DND-41 (cell line): ENCODE data around the gene DYRK1B.

Experiments
- ATAC-seq: fragments of 200-7000 bp; cut with Tn5 transposase; 3 replicates; pipeline ENCODE4 v1.9.1; 2021; ENCODE audit warnings: low read depth; ENCODE audit not compliant: insufficient read depth
- DNase-seq: peaks from one replicate; pipeline ENCODE4 v3.0.0-alpha.2; 2020
- H2AFZ ChIP-seq: 2 replicates; pipeline ENCODE4 v1.6.0; 2012; ENCODE audit warnings: low read depth, low read length
- H3K27ac ChIP-seq: 2 replicates; pipeline ENCODE4 v1.5.1; 2012; ENCODE audit warnings: low read length, inconsistent platforms
- H3K27me3 ChIP-seq: fragments of 200-600 bp; sonication (generic); 2 replicates; pipeline ENCODE4 v1.6.0; 2012; ENCODE audit warnings: low read length, mild to moderate bottlenecking, inconsistent platforms; ENCODE audit not compliant: insufficient read depth, poor library complexity
- H3K36me3 ChIP-seq: 2 replicates; pipeline ENCODE4 v1.5.1; 2012; ENCODE audit warnings: low read length, inconsistent platforms; ENCODE audit not compliant: insufficient read depth
- H3K4me1 ChIP-seq: 2 replicates; pipeline ENCODE4 v1.5.1; 2012; ENCODE audit warnings: mild to moderate bottlenecking, low read length; ENCODE audit not compliant: insufficient read depth
- H3K4me2 ChIP-seq: 2 replicates; pipeline ENCODE4 v1.6.0; 2012; ENCODE audit warnings: mild to moderate bottlenecking, moderate library complexity, low read length, inconsistent platforms; ENCODE audit not compliant: insufficient read depth
- H3K4me3 ChIP-seq, 2 experiments: fragments of 200-600 bp in 1 of 2; shearing (Covaris generic) in 1 of 2; 2 replicates each; pipeline ENCODE4 v1.5.1; 2012 to 2016; ENCODE audit warnings: inconsistent platforms in 2 of 2, low read length in 2 of 2, mild to moderate bottlenecking in 2 of 2, low read depth in 1 of 2, moderate library complexity in 1 of 2
- H3K79me2 ChIP-seq: 2 replicates; pipeline ENCODE4 v1.6.0; 2012; ENCODE audit warnings: low read length, inconsistent platforms; ENCODE audit not compliant: insufficient read depth
- H3K9ac ChIP-seq: 2 replicates; pipeline ENCODE4 v1.6.0; 2012; ENCODE audit warnings: low read depth, mild to moderate bottlenecking, inconsistent platforms, low read length, moderate library complexity
- H3K9me3 ChIP-seq: 2 replicates; pipeline ENCODE4 v1.5.1; 2012; ENCODE audit warnings: low read length, moderate library complexity, mild to moderate bottlenecking, inconsistent platforms; ENCODE audit not compliant: insufficient read depth, severe bottlenecking
- H4K20me1 ChIP-seq: 2 replicates; pipeline ENCODE4 v1.6.0; 2012; ENCODE audit warnings: low read length; ENCODE audit not compliant: insufficient read depth
- EZH2 ChIP-seq: IDR thresholded peaks from 3 replicates; pipeline ENCODE4 v1.6.1; 2012; ENCODE audit warnings: borderline replicate concordance, low read depth, mild to moderate bottlenecking, moderate library complexity, low read length, inconsistent platforms; ENCODE audit not compliant: severe bottlenecking
- TF ChIP-seq, protein P1 (sequence below): IDR thresholded peaks from 2 replicates; pipeline ENCODE4 v1.5.1; 2012; ENCODE audit warnings: borderline replicate concordance, low read length, moderate library complexity, mild to moderate bottlenecking; ENCODE audit not compliant: poor library complexity, severe bottlenecking; ENCODE audit errors: extremely low read depth

The DYRK1B gene

DNA sequence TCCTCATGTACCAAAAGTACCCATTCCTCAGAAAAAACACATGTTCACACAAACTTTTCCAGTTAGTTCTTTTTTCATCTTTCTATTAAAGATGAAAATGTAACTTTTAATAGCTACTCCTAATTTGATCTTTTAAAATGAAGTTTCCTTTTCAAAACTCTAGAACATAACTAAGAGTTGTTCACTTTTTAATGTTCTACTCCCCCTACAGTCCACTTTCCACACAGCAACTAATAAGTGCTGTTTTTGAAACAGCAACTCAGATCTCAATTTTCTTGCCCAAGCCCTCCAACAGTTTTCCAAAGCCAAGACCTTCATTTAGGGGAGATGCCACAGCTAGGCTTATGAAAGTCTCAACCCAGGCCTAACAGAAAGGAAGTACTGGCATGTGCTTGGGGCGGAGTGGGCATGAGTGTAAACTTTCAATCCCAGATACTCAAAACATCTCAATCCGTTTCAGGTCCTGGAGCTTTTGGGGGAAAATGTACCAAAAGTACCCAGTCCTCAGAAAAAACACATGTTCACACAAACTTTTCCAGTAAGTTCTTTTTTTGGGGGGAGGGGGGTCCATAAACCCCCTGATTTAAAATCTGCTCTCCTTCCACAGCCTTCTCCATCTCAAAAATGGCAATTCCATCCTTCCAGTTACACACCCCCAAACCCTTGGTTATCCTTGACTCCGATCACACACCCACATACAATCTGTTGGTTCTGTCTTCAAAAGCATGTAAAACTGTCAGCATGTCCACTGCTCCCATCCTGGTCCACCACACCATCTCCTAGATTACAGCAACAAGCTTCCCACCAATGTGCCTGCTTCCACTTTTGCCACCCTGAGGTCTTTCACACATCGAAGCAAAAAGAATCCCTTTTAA, 10.2 kb upstream of the DYRK1B start:
- TF ChIP-seq, protein P1, sequence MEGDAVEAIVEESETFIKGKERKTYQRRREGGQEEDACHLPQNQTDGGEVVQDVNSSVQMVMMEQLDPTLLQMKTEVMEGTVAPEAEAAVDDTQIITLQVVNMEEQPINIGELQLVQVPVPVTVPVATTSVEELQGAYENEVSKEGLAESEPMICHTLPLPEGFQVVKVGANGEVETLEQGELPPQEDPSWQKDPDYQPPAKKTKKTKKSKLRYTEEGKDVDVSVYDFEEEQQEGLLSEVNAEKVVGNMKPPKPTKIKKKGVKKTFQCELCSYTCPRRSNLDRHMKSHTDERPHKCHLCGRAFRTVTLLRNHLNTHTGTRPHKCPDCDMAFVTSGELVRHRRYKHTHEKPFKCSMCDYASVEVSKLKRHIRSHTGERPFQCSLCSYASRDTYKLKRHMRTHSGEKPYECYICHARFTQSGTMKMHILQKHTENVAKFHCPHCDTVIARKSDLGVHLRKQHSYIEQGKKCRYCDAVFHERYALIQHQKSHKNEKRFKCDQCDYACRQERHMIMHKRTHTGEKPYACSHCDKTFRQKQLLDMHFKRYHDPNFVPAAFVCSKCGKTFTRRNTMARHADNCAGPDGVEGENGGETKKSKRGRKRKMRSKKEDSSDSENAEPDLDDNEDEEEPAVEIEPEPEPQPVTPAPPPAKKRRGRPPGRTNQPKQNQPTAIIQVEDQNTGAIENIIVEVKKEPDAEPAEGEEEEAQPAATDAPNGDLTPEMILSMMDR, result peak; percentile 85
- TF ChIP-seq EZH2, result no peak
- H3K79me2 ChIP-seq, result peaks cover 69% of the 10 kb centered on the region
- DNase-seq (peak; percentile 33), ATAC-seq (no peak)
- no peaks in the 10 kb centered on the region for H3K9me3 ChIP-seq
- peaks cover 29% of the 10 kb centered on the region for H3K36me3 ChIP-seq
- H3K9ac ChIP-seq, result peak overlapping the region; percentile 71
- peak overlapping the region; percentile 95 to 99; a peak in 3 of 4 replicates for H3K4me3 ChIP-seq
- H3K27me3 ChIP-seq, result no peaks in the 10 kb centered on the region
- H4K20me1 ChIP-seq, result peaks cover 64% of the 10 kb centered on the region
- H2AFZ ChIP-seq, result no peak overlapping the region
- H3K4me2 ChIP-seq, result peak overlapping the region; percentile 83
- H3K27ac ChIP-seq, result peak overlapping the region; percentile 42; the same call in 1 of the 2 replicates
- H3K4me1 ChIP-seq, result peaks cover 45% of the 10 kb centered on the region

DNA sequence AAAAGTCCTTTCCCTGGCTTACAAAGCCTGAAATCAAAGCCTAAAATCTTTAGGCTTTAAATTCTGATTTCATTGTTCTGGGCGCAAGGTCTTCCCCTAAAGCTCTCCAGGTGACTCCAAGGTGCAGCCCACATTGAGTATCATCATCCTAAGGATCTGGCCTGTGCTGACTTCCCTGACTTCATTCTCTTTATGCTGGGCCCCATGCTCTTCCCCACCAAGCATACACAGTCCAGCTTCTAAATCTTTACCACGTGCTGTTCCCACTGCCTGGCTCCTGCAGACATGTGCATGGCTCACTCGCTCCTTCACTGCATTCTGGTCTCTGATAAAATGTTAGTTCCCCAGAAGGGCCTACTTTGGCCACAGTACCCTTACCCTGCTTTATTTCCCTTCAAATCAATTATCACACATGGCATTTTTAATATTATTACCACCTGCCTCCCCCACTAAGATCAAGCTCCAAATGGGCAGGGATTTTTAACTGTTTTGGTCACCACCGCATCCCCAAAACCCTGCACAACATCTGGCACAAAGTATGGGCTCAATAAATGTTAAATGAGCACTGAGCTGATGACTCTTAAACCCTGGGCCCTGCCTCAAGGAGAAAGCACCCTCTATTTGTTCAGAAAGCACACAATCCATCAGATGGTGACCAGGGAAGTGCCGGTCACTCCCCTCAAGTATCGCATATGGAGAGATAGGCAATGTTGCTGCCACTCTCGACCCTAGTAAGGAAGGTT, 8.9 kb upstream of the DYRK1B start:
- DNase-seq, result no peak
- peaks cover 42% of the 10 kb centered on the region for H3K36me3 ChIP-seq
- no peak for ATAC-seq
- H3K4me1 ChIP-seq, result peaks cover 45% of the 10 kb centered on the region
- no peak overlapping the region for H2AFZ ChIP-seq
- no peaks in the 10 kb centered on the region for H3K27me3 ChIP-seq
- TF ChIP-seq, protein P1, result no peak
- no peak for TF ChIP-seq EZH2
- peaks cover 69% of the 10 kb centered on the region for H4K20me1 ChIP-seq
- peak overlapping the region; percentile 83 for H3K4me2 ChIP-seq
- peak overlapping the region; percentile 71; the same call in 1 of the 2 replicates for H3K9ac ChIP-seq
- H3K27ac ChIP-seq, result peak overlapping the region; percentile 37; the same call in 1 of the 2 replicates
- H3K9me3 ChIP-seq, result no peaks in the 10 kb centered on the region
- peak overlapping the region in 1 of 2 experiments; percentile 35; a peak in 2 of 4 replicates for H3K4me3 ChIP-seq
- peaks cover 77% of the 10 kb centered on the region for H3K79me2 ChIP-seq

DNA sequence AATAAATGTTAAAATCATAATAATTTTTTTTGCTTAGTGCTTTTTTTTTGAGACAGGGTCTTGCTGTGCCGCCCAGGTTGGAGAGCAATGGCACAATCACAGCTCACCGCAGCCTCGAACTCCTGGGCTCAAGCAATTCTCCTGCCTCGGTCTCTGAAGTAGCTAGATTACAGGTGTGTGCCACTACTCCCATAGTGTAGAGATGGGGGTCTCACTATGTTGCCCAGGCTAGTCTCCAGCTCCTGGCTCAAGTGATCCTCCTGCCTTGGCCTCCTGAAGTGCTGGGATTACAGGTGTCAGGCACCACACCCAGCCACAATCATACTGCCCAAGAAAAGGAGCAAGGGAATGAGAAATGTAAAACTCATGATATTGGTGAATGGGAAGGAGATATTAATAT, 7.1 kb upstream of the DYRK1B start:
- Histone ChIP-seq H2AFZ (no peak overlapping the region), H3K9ac (no peak overlapping the region), H3K4me2 (no peak overlapping the region), H3K79me2 (peaks cover 77% of the 10 kb centered on the region), H3K36me3 (peaks cover 58% of the 10 kb centered on the region), H3K4me1 (peaks cover 34% of the 10 kb centered on the region), H3K27me3 (no peaks in the 10 kb centered on the region), H4K20me1 (peaks cover 69% of the 10 kb centered on the region), H3K27ac (no peak overlapping the region; the same call in 1 of the 2 replicates), H3K9me3 (no peaks in the 10 kb centered on the region), H3K4me3 (no peak overlapping the region)
- TF ChIP-seq EZH2, result no peak
- TF ChIP-seq, protein P1, result no peak
- ATAC-seq (no peak), DNase-seq (no peak)
